Astrocyte of the cerebellum (primary cell): Measurements from ENCODE around the gene SLCO2B1.

Source experiments
- DNase-seq: peaks from one replicate; pipeline ENCODE4 v3.0.0-alpha.2; 2011; ENCODE audit warnings: low read depth
- H3K4me3 ChIP-seq: 2 replicates; pipeline ENCODE4 v1.5.1; 2011; ENCODE audit warnings: mild to moderate bottlenecking, low read depth, low read length, moderate library complexity
- in situ Hi-C: cut with HindIII; loops from 2 replicates; pipeline ENCODE4 v1.10.0; 2017; ENCODE audit warnings: low sequenced_read_pairs
- TF ChIP-seq, protein P1 (sequence below): IDR thresholded peaks from 2 replicates; pipeline ENCODE4 v1.5.1; 2012; ENCODE audit warnings: low read length, low read depth, moderate library complexity, mild to moderate bottlenecking; ENCODE audit errors: missing control alignments

The SLCO2B1 gene

GRCh38 chr11:75225794-75226193 is 74.9 kb downstream of the SLCO2B1 start:
- no peak overlapping the region for H3K4me3 ChIP-seq
- TF ChIP-seq, protein P1, sequence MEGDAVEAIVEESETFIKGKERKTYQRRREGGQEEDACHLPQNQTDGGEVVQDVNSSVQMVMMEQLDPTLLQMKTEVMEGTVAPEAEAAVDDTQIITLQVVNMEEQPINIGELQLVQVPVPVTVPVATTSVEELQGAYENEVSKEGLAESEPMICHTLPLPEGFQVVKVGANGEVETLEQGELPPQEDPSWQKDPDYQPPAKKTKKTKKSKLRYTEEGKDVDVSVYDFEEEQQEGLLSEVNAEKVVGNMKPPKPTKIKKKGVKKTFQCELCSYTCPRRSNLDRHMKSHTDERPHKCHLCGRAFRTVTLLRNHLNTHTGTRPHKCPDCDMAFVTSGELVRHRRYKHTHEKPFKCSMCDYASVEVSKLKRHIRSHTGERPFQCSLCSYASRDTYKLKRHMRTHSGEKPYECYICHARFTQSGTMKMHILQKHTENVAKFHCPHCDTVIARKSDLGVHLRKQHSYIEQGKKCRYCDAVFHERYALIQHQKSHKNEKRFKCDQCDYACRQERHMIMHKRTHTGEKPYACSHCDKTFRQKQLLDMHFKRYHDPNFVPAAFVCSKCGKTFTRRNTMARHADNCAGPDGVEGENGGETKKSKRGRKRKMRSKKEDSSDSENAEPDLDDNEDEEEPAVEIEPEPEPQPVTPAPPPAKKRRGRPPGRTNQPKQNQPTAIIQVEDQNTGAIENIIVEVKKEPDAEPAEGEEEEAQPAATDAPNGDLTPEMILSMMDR, result no peak
- DNase-seq, result no peak
- in situ Hi-C loops, result no loop called here

GRCh38 chr11:75229466-75229865 is 78.6 kb downstream of the SLCO2B1 start:
- H3K4me3 ChIP-seq, result no peak overlapping the region
- TF ChIP-seq, protein P1, result no peak
- no peak for DNase-seq
- in situ Hi-C loops, result no loop called here

DNA sequence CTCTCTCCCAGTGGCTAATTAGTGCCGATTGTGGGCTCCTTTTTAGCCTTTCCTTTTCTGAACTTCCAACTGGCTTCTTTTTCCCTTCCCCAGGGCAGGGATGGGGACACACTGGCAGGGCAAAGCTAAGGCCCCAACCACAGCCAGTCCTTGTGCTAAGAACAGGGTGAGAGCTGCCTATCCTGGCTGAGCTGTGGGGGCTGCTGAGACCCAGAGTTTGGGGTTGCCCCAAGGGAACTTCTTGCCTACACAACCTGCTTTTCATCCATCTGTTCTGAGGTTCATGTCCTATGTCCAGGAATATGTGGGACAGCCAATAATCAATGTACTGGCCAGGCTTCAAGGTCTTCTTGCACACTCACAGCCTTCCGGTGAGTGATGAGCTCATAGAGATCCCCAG is 79.7 kb downstream of the SLCO2B1 start:
- TF ChIP-seq, protein P1, result no peak
- H3K4me3 ChIP-seq, result no peak overlapping the region
- no peak for DNase-seq
- in situ Hi-C loops, result no loop called here

DNA sequence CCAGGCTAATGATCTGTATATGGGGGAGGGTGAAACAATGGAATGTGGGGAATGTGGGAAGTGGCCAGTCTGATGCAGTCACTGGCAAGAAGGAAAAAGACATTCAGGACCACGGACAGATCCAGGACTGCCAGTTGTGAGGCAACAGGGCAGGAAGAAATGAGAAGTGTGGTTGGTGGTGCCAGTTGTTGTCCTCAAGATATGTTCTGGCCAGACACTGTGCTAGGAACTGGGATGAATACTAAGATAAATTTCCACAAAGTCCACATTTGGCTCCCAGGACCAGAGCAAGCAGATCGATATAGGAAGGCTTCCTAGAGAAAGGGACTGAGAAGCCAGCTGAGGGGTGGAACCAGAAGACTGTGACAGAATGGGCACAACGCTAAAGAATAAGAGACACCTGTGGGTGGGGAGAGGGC is 82.9 kb downstream of the SLCO2B1 start:
- in situ Hi-C loops, result no loop called here
- no peak overlapping the region for H3K4me3 ChIP-seq
- TF ChIP-seq, protein P1, result no peak
- DNase-seq, result peak; percentile 42

- TF ChIP-seq, protein P1, result no peak
- H3K4me3 ChIP-seq, result no peak overlapping the region
- in situ Hi-C loops, result no loop called here
- no peak for DNase-seq
Measured at GRCh38 chr11:75236062-75236461, 85.2 kb downstream of the SLCO2B1 start.

DNA sequence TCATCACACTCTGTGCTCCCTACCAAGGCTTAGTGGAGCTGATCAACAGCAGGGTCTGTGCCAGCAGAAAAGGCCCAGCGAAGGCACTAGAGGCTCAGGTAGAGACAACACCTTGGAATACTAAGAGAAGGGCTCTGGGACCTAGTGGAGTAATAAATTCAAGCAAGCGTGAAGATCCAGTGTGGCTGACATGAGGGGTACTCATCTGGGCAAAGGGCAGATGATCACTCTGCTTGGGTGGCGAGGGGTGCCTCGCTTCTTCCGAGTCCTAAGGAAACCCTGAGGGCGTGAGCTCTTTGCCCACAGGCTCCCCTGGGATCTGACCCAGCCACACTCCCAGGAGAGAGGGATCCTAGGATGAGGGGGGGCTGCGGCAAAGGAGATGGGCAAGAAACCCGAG is 86.1 kb downstream of the SLCO2B1 start:
- no peak for DNase-seq
- in situ Hi-C loops, result no loop called here
- H3K4me3 ChIP-seq, result no peak overlapping the region
- TF ChIP-seq, protein P1, result no peak
